ENCODE results near the gene ZNF2.

Gene ZNF2

GRCh38 chr2:95204396-95204795 lies 38.8 kb downstream of the ZNF2 start:
- H3K4me3 ChIP-seq (ENCODE audit: low read depth, low read length): no peak overlapping the region
- TF ChIP-seq CTCF (IDR thresholded peaks at IDR 0.05; ENCODE audit: low read depth, low read length): no peak

GRCh38 chr2:95206096-95206495 lies 40.5 kb downstream of the ZNF2 start:
- no peak for TF ChIP-seq CTCF (IDR thresholded peaks at IDR 0.05; ENCODE audit: low read depth, low read length)
- no peak overlapping the region; the same call in 1 of the 2 replicates for H3K4me3 ChIP-seq (ENCODE audit: low read depth, low read length)

- H3K4me3 ChIP-seq (ENCODE audit: low read depth, low read length): peak within 1 kb of the TSS; percentile 60
- 0 out of 2 replicates have a peak, but pooled peaks have one; percentile 9 for TF ChIP-seq CTCF (IDR thresholded peaks at IDR 0.05; ENCODE audit: low read depth, low read length)
These were observed 41.7 kb downstream of the ZNF2 start, which contains the start of gene ZNF892 for GRCh38 chr2:95207111-95207961. ZNF892 (plus strand) TSS chr2:95207521; CDS start chr2:95207816, 295 bp downstream.

GRCh38 chr2:95208106-95208505 lies 42.5 kb downstream of the ZNF2 start:
- H3K4me3 ChIP-seq (ENCODE audit: low read depth, low read length): peak overlapping the region; percentile 60
- no peak for TF ChIP-seq CTCF (IDR thresholded peaks at IDR 0.05; ENCODE audit: low read depth, low read length)

- H3K4me3 ChIP-seq (ENCODE audit: low read depth, low read length): no peak overlapping the region
- no peak for TF ChIP-seq CTCF (IDR thresholded peaks at IDR 0.05; ENCODE audit: low read depth, low read length)
These were observed 49.5 kb downstream of the ZNF2 start for GRCh38 chr2:95215018-95215612.

GRCh38 chr2:95220449-95220848 lies 54.8 kb downstream of the ZNF2 start:
- no peak for TF ChIP-seq CTCF (IDR thresholded peaks at IDR 0.05; ENCODE audit: low read depth, low read length)
- H3K4me3 ChIP-seq (ENCODE audit: low read depth, low read length): no peak overlapping the region

- TF ChIP-seq CTCF (IDR thresholded peaks at IDR 0.05; ENCODE audit: low read depth, low read length): no peak
- no peak overlapping the region for H3K4me3 ChIP-seq (ENCODE audit: low read depth, low read length)
These were observed 60.0 kb downstream of the ZNF2 start for GRCh38 chr2:95225658-95226057.

Measured in WI38 (cell line).